HepG2 (cell line): Measurements from ENCODE around the gene CCL22. TPM values are rescaled to one million over a fixed set of nuclear protein-coding genes. Genes with fewer than 3 reads are reported as not detected.

Experiments used
- ASH2L ChIP-seq: fragments of 300-600, 200-600 bp; sonication (generic); IDR thresholded peaks from 2 replicates; pipeline ENCODE4 v1.7.0; 2017; ENCODE audit warnings: low read depth, mild to moderate bottlenecking, moderate library complexity, mixed read lengths, low read length; ENCODE audit not compliant: insufficient read length
- KDM5A ChIP-seq: fragments of 200-600 bp; sonication (generic); IDR thresholded peaks from 2 replicates; pipeline ENCODE4 v1.7.0; 2018; ENCODE audit warnings: antibody characterized with exemption, mild to moderate bottlenecking, low read length, borderline replicate concordance
- NFIB ChIP-seq: sonication (generic); formaldehyde crosslinking; IDR thresholded peaks from 2 replicates; pipeline ENCODE4 v1.9.0; 2021; ENCODE audit warnings: missing genetic modification reagents, mild to moderate bottlenecking, borderline replicate concordance
- SOX6 ChIP-seq, 2 experiments: fragments of 450-650 bp in 1 of 2; sonication (generic) in 1 of 2; formaldehyde crosslinking in 1 of 2; IDR thresholded peaks; 2 replicates each; pipeline versions ENCODE4 v1.4.0 to v1.6.1; 2017 to 2020; ENCODE audit warnings: antibody characterized with exemption in 1 of 2, mild to moderate bottlenecking in 1 of 2, missing genetic modification reagents in 1 of 2
- SRF ChIP-seq: IDR thresholded peaks from 2 replicates; pipeline ENCODE4 v1.6.1; 2011; ENCODE audit warnings: mild to moderate bottlenecking, low read depth, low read length, moderate library complexity
- SSRP1 ChIP-seq: IDR thresholded peaks from 2 replicates; pipeline ENCODE4 v1.6.1; 2016; ENCODE audit warnings: control low read depth
- TCF12 ChIP-seq, 2 experiments: fragments of 450-650 bp in 1 of 2; sonication (generic) in 1 of 2; formaldehyde crosslinking in 1 of 2; IDR thresholded peaks; 2 replicates each; pipeline versions ENCODE4 v1.6.1 to v1.8.0; 2017 to 2022; ENCODE audit warnings: antibody characterized with exemption in 1 of 2, mild to moderate bottlenecking in 1 of 2, missing genetic modification reagents in 1 of 2, moderate library complexity in 1 of 2
- YY1 ChIP-seq: IDR thresholded peaks from 2 replicates; pipeline ENCODE4 v1.6.1; 2011; ENCODE audit warnings: low read length, low read depth, moderate library complexity, mild to moderate bottlenecking; ENCODE audit not compliant: insufficient read depth, insufficient replicate concordance
- ZMYM3 ChIP-seq: sonication (generic); formaldehyde crosslinking; IDR thresholded peaks from 2 replicates; pipeline ENCODE4 v1.5.1; 2020; ENCODE audit warnings: mild to moderate bottlenecking, missing genetic modification reagents
- ZNF552 ChIP-seq: sonication (generic); formaldehyde crosslinking; IDR thresholded peaks from 2 replicates; pipeline ENCODE4 v1.9.0; 2022; ENCODE audit warnings: missing genetic modification reagents, mild to moderate bottlenecking, borderline replicate concordance
- ZNF577 ChIP-seq: sonication (generic); formaldehyde crosslinking; IDR thresholded peaks from 2 replicates; pipeline ENCODE4 v1.4.0; 2020; ENCODE audit warnings: mild to moderate bottlenecking, low read depth, missing genetic modification reagents, borderline replicate concordance
- polyA plus RNA-seq, 8 experiments: library from polyadenylated mRNA; depleted of rRNA in 3 of 8; stranded (reverse) in 7 of 8; unstranded in 1 of 8; fragments of >200 nt; fragmentation: Illumina TruSeq in 4 of 8; extraction: Trizol in 4 of 8; gene quantifications; 2 replicates each; pipeline versions ENCODE4 v1.2.1 to v1.2.3, GENCODE V29; 2011 to 2016; ENCODE audit warnings: low read depth in 4 of 8, missing spikeins in 1 of 8, mixed read lengths in 1 of 8; ENCODE audit not compliant: insufficient read depth in 1 of 8
- total RNA-seq, 5 experiments: library from RNA; depleted of rRNA; stranded (reverse); fragments of >200 nt; fragmentation: Illumina TruSeq; extraction: Trizol; gene quantifications; 2 replicates each; pipeline ENCODE4 v1.2.3, GENCODE V29; 2016; ENCODE audit warnings: low read depth in 1 of 5
- TF ChIP-seq, protein P1 (sequence below): sonication (generic); formaldehyde crosslinking; IDR thresholded peaks from 2 replicates; pipeline ENCODE4 v1.4.0; 2020; ENCODE audit warnings: missing genetic modification reagents
- TF ChIP-seq, protein P2 (sequence below), 2 experiments: fragments of 450-650 bp in 1 of 2; sonication (generic) in 1 of 2; formaldehyde crosslinking in 1 of 2; IDR thresholded peaks; 2 replicates each; pipeline versions ENCODE4 v1.6.1 to v1.8.0; 2016 to 2022; ENCODE audit warnings: antibody characterized with exemption in 1 of 2, mild to moderate bottlenecking in 1 of 2, missing genetic modification reagents in 1 of 2
- TF ChIP-seq, protein P3 (sequence below): sonication (generic); formaldehyde crosslinking; IDR thresholded peaks from 2 replicates; pipeline ENCODE4 v1.8.1; 2023; ENCODE audit warnings: mild to moderate bottlenecking, moderate library complexity, missing genetic modification reagents

The CCL22 gene
- total and polyA plus RNA-seq, 2 of the 13 experiments (the other 11 are each of a cell fraction or from before 2014, with no cell fraction given): not detected

DNA sequence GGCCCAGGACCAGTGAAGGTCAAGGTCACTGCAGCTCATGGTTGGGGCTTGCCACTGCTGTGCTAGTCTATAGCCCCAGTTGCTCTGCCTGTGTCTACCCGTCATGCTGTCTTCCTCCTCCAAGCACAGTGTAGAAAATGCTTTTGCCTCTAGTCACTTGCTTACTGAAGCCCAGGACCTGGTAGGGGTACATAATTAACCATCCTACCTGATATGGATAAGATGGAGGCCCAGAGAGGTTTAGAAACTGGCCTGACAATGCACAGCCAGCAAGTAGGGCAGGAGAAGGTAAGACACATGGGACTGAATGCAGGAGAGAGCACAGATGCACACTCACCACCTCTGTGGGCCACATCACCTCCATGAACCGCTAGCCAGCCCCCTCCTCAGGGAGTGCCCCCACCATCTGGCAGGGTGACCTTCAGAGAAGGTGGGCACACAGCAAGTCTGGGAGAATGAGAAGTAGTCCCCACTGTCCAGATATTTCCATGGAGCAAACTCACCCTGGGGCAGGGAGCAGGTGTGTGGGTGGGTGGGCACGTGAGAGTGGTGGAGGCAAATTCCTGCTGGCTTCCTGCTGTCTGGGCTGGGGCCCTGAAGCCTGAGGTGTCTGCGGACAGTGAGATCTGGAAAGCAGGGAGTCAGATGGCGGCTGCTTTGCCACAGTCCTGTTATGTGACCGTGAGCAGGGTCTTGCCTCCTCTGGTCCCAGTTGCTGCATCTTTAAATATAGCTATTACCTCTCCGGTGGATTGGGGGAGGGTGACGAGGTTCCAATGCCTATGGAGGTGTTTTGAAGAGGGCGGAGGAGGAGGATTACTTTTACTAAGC is 14.7 kb downstream of the CCL22 start (continued):
- TF ChIP-seq TCF12 (IDR thresholded peaks at IDR 0.05): no peak
- TF ChIP-seq TCF12 (CRISPR knock-in tag; IDR thresholded peaks at IDR 0.05): no peak
- TF ChIP-seq ZNF577 (CRISPR knock-in tag): no peak
- TF ChIP-seq, protein P1, sequence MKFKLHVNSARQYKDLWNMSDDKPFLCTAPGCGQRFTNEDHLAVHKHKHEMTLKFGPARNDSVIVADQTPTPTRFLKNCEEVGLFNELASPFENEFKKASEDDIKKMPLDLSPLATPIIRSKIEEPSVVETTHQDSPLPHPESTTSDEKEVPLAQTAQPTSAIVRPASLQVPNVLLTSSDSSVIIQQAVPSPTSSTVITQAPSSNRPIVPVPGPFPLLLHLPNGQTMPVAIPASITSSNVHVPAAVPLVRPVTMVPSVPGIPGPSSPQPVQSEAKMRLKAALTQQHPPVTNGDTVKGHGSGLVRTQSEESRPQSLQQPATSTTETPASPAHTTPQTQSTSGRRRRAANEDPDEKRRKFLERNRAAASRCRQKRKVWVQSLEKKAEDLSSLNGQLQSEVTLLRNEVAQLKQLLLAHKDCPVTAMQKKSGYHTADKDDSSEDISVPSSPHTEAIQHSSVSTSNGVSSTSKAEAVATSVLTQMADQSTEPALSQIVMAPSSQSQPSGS (CRISPR knock-in tag): no peak; the same call in 1 of the 2 replicates
- TF ChIP-seq, protein P2, sequence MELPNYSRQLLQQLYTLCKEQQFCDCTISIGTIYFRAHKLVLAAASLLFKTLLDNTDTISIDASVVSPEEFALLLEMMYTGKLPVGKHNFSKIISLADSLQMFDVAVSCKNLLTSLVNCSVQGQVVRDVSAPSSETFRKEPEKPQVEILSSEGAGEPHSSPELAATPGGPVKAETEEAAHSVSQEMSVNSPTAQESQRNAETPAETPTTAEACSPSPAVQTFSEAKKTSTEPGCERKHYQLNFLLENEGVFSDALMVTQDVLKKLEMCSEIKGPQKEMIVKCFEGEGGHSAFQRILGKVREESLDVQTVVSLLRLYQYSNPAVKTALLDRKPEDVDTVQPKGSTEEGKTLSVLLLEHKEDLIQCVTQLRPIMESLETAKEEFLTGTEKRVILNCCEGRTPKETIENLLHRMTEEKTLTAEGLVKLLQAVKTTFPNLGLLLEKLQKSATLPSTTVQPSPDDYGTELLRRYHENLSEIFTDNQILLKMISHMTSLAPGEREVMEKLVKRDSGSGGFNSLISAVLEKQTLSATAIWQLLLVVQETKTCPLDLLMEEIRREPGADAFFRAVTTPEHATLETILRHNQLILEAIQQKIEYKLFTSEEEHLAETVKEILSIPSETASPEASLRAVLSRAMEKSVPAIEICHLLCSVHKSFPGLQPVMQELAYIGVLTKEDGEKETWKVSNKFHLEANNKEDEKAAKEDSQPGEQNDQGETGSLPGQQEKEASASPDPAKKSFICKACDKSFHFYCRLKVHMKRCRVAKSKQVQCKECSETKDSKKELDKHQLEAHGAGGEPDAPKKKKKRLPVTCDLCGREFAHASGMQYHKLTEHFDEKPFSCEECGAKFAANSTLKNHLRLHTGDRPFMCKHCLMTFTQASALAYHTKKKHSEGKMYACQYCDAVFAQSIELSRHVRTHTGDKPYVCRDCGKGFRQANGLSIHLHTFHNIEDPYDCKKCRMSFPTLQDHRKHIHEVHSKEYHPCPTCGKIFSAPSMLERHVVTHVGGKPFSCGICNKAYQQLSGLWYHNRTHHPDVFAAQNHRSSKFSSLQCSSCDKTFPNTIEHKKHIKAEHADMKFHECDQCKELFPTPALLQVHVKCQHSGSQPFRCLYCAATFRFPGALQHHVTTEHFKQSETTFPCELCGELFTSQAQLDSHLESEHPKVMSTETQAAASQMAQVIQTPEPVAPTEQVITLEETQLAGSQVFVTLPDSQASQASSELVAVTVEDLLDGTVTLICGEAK (IDR thresholded peaks at IDR 0.05): no peak
- TF ChIP-seq, protein P2 (CRISPR knock-in tag; IDR thresholded peaks at IDR 0.05): peak; percentile 84
- TF ChIP-seq NFIB: no peak
- peak; percentile 82 for TF ChIP-seq ASH2L
- TF ChIP-seq KDM5A: no peak
- no peak for TF ChIP-seq YY1
- TF ChIP-seq ZNF552: 0 out of 2 replicates have a peak, but pooled peaks have one; percentile 26
- TF ChIP-seq, protein P3, sequence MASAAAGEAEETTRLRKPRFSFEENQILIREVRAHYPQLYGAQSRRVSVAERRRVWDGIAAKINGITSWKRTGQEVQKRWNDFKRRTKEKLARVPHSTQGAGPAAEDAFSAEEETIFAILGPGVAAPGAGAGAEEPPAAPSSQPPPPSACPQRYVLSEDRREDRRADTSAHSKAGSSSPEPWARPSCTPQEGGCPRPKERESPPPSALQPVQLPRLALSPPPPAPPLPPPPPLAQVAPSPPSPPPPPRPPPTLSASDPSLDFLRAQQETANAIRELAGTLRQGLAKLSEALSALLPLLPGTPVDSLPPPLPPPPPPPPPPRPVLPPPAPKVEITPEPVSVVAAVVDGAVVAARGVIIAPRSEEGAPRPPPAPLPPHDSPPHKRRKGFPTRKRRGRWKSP (CRISPR knock-in tag): no peak
- TF ChIP-seq ZMYM3 (CRISPR knock-in tag): peak; percentile 98
- TF ChIP-seq SOX6 (IDR thresholded peaks at IDR 0.05): no peak
- TF ChIP-seq SOX6 (CRISPR knock-in tag; IDR thresholded peaks at IDR 0.05): no peak
- peak; percentile 76; the same call in 1 of the 2 replicates for TF ChIP-seq SSRP1 (CRISPR knock-in tag)
- no peak; the same call in 1 of the 2 replicates for TF ChIP-seq SRF
